GM21381 (cell line): ENCODE results near the gene EXOC3.

Experiments
- ATAC-seq: cut with Tn5 transposase; IDR thresholded peaks from one replicate; pipeline ENCODE4 v1.9.1; 2021; ENCODE audit warnings: mild to moderate bottlenecking, moderate library complexity; ENCODE audit not compliant: unreplicated experiment

The EXOC3 gene

DNA sequence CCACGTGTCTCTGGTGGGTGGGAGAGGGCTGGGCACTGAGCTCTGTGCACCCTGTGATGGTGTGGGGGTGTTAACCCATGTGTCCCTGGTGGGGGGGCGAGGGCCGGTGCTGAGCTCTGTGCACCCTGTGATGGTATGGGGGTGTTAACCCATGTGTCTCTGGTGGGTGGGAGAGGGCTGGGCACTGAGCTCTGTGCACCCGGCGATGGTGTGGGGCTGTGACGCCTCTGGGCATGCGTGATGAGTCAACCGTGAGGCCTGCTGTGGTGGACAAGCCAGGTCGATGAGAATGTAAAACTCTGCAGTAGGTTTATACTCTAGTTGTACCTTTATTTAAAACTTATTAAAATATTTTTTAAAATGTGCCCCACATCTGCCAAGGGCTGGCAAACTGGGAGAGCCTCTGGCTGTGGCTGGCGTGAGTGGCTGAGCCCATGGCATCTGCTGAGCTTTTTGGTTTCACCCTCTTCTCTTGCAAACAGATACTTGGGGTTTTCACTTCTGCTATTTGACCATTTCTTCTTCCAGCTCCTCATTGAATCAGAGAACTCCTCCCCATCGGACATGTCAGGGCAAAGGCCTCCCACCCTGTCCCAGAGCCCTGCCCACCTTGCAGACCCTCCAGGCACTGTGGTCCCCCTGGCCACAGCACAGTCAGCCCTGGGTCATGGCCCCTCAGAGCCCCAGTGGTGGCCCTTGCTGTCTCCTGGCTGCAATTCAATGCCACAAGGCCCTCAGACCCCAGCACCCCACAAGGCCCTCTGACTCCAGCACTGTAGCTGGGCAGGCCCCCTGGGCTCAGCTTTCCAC, 18.5 kb upstream of the EXOC3 start:
- ATAC-seq, result peak; percentile 89

- ATAC-seq, result no peak
Observed at GRCh38 chr5:425714-426113, 17.3 kb upstream of the EXOC3 start.

- ATAC-seq, result no peak
Observed at GRCh38 chr5:426392-426976, 16.5 kb upstream of the EXOC3 start.

DNA sequence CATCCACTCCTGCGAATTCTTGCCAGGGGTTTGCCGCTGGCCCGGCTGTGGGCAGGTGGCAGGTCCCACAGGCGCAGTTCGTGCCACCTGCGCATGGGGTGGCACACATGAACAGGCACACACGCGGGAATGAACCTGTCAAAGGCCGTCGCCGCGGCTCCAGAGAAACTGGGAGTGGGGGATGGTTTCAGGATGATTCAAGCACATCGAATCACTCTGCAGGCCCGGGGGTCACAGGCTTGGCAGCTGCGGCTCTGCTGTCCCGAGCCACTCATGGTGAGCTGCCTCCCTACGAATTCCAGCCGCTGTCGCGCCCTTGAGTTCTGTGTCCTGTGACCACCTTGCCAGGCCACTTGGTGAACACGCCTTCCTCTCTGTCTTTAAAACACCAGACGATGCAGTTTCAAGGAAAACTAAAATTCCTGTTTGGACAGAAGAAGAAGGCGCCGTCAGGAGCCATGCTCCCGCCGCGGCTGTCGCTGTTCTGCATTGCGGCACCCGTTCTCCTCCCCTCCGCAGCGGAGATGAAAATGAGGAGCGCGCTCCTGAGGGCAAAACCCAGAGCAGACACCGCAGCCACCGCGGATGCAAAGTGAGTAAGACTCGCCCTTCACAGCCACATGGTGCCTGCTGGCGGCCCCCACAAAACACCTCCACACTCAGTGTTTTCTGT, 15.4 kb upstream of the EXOC3 start:
- no peak for ATAC-seq

- ATAC-seq, result no peak
Observed at GRCh38 chr5:428219-428618, 14.8 kb upstream of the EXOC3 start.

DNA sequence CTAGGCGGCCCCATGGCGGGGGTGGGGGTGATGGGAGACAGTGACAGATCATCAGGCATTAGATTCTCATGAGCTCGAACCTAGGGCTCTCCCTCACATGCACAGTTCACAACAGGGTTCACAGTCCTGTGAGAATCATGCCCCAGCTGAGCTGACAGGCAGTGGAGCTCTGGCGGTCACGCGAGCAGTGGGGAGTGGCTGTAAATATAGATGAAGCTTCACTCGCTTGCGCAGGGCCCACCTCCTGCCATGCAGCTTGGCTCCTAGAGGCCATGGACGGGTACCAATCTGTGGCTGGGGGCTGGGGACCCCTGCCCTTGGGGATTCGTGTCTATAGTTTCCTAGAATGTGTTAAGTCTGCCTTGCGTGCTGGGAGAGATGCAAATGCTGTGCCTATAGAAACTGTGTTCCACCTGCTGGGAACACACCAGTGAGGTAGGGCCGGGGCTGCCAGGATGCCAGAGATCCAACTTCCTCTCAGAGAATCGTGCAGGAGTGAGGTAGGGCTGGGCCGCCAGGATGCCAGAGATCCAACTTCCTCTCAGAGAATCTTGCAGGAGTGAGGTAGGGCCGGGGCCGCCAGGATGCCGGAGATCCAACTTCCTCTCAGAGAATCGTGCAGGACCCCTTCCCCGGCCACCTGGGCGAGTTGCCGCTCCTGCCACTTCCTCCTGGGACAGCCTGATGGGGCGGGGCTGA, 14.1 kb upstream of the EXOC3 start:
- no peak for ATAC-seq

DNA sequence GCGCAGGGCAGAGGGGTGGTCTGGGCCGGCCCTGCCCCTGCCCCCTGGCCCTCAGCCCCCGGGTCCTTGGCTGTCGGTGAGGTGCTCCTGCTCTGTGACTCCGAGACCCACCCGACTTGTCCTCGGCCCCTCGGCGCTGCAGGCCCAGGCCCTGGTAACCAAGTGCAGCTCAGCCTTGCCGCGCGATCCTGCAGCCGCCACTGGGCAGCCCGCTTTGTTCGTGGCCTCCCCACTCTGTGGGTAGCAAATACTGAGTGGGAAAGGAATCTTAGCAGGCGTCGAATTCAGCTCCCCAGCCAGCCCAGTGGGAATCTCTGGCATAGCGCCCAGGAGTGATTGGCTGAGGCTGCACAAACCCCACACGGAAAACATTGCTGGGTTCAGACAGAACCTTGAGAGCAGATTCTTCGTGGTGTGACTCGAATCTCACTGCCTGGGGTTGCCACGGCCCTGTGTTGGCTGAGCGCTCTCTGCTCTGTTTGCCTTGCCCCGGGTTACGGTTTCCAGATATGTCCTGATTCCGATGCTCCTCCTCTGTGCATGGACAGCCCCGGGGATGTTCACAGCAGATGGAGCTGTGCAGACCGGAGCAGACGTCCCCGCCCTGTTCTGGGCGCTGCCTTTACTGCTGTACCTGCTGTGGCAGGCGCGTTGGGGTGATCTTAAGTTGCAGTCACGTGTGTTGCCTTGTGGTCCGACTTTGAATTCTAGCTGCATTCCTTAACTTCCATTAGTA, 13.4 kb upstream of the EXOC3 start:
- no peak for ATAC-seq

DNA sequence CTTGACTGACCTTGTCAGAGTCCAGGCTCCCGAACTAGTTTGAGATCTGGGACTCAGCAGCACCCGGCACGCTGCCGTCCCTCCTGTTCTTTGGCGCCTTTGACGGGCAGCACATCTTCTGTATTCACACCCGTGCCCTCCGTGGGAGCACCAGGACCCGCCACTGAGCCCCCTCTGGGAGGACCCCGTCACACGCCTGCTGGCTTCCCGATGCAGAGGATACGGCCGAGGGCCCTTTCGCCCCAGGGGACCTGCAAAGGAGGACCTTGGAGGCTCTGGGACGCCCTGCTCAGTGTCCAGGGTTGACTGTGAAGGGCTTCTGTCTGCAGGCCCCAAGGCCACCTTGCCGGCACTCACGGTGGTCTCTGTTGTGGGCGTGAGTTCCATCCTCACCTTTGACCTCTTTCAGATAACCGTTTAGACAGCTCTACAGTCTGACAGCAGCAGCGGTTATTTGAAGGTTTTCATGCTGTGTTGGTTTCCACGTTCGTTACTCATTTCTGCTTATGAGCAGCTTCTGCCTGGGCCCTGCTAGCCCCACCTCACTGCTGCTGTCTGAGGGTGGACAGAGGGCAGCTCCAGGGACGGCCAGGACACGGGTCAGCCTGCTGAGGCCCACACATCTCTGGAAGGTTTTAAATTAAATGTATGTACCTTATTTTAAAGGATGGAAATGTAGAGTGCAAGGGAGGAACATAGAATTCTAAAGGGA, 12.6 kb upstream of the EXOC3 start:
- ATAC-seq, result no peak

DNA sequence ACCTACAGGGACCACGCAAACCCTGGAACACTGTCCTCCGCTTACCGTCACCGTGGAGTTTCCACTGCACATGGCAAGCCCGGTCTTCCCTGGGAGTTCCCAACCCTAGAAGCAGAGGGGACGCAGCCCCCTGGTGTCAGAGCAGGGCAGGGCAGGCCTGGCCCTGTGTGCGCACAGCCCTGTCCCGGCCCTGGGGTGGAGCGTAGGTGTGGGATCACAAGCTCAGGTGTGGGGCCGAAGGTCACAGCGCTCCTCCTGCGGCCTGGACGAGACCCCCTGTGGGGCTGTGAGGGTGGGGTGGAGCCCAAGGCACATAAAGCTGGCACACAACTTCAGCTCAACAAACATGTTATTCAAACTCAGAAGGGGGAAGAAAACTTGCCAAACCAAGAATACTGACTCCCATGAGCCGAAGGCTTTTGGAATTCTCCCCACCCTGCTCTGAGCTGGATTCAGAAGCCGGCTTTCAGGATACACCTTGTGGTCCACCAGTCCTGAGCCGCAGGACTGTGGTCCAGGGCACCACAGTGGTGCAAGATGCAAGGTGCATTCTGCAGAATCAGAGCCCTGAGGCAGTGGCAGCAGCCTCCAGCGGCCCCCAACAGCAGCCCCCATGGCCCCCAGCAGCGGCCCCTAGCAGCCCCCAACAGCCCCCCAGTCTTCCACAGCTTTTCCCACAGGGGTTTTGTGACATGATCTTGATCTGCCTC, 11.8 kb upstream of the EXOC3 start:
- ATAC-seq, result peak; percentile 71

DNA sequence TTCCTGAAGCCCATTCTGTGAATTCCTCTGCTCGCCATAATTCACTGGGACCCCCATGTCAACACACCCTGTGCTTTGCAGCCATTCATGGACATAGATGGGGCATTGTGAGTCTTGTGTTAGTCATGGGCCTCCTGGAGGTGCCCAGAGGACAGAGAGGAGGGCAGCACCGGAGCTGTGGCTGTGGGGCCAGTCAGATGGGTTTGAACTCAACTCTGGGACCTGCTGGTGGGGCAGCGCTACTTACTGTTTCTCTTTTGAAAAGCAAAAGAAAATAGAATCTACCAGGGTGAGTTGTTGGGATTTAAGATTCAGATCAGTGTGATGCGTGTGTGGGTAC, 11.3 kb upstream of the EXOC3 start:
- no peak for ATAC-seq

- ATAC-seq, result no peak
Observed at GRCh38 chr5:432201-432927, 10.6 kb upstream of the EXOC3 start.

DNA sequence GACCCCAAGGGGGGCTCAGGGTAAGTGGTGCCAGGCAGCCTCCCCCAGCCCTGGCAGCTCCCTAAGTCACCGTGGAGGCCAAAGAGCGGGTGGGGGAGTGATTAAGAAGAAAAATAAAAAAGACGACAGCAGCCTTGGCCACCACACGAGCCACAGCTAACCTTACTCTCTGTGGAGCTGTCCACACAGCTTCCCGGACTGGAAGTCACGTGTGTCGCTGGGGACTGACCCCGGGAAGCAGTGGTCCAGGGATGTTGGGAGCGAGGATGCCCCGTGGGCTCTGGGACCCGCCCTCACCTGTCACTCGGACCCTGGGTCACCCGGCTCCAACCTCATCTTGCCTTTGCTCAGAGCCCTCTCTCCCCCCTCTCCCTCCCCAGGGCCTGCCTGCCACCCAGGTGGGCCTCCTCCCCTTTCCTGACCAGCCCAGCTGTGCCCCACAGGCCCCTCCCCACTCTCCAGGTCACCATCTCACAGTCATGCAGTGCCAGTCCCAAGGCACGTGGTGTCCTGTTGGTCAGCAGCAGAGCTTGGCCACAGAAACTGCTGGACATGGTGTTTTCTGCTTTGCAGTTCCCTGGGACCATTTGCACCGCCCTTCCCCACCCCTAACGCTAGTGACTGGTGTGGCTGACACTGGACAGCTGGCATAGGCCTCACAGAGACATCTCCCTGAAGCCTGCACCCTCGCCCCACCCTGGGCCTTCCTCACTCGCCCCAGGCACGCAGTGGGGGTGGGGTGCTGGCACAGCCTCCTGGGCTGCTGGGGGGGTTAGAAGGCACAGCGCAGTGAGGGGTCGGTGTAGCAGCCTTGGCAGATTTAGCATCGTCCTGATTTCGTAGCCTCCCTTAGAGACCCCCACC, 9.8 kb upstream of the EXOC3 start:
- ATAC-seq, result no peak

DNA sequence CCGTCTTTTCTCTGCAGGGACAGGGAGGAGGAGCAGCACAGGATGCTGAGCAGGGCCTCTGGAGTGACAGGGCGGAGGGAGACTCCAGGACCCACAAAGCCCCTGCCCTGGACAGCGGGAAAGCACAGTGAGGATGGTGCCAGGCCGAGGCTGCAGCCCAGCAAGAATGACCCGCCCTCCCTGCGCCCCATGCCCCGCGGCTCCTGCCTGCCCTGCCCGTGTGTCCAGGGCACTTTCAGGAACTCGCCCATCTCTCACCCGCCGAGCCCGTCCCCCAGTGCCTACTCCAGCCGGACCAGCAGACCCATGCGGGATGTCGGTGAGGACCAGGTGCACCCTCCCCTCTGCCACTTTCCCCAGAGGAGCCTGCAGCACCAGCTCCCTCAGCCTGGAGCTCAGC, 9.1 kb upstream of the EXOC3 start:
- no peak for ATAC-seq

DNA sequence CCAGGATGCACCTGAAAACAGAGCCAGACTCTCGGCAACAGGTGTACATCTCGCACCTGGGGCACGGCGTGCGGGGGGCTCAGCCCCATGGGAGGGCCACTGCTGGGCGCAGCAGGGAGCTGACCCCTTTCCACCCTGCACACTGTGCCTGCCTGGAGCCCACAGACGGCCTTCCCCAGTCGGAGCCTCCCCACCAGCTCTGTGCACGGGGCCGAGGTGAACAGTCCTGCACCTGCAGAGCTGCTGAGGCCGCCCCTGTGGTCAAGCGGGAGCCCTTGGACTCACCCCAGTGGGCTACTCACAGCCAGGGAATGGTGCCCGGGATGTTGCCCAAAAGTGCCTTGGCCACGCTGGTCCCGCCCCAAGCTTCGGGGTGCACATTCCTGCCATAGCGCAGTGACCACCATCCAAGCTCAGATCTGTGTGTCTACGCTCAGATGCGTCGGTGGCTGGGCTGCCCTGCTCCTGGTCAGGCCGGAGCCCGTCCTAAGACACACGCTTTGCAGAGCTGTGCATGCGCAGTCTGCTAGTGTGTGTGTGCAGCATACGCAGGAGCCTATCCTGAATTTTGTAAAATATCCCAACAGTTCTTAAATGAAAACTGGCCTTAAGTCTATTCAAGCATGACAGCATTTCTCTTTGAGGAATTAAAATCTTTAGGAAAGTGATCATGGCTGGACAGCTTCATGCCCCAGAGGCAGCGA, 8.4 kb upstream of the EXOC3 start:
- no peak for ATAC-seq

GRCh38 chr5:435156-435790, 7.7 kb upstream of the EXOC3 start:
- ATAC-seq, result no peak

DNA sequence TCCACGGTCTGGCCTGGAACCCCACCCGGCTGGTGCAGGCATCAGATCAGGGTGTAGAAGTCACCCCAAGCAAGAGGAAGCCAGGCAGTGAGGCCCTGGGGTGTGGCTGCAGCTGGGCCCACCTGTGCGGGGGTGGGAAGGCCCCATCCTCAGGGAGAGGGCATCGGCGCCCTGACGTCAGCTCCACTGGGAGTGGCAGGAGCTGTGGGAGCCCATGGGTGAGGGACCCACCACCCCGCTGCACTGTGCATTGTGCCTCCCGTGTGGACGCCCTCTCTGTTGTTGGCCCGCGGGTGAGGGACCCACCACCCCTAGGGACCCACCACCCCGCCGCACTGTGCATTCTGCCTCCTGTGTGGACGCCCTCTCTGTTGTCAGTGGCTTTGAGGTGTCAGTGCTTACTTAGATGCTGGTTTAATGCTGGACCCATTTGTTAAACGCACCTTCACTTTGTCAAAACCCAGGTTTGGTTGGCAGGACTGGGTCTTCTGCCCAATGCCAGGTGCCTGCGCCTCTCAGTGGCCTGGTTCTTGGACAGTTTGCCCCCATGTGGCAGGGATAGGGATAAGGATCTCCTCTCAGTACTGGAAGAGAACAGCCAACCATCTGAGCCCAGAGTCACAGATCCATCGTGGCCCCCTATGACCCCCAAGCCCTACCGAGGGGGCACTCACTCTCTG, 6.9 kb upstream of the EXOC3 start:
- ATAC-seq, result no peak

DNA sequence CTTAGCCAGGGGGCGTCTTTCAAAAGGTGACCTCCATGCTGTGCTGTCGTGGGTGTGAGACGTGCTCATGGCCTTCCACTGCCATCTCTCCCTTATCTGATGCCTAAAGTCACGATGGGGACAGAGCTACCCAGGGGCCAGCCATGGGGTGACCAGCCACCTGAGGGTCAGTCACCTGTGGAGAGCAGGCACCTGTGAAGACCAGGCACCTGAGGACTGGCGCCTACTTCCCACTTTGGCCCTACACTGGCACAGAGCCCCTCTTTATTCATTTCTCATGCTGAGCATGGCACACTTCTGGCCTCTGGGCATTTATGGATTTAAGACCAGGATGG, 6.4 kb upstream of the EXOC3 start:
- no peak for ATAC-seq
